AG09319 (cell line): ENCODE measurements around the gene ZNF839.
A peak's percentile ranks its signal among the peaks of the same experiment; 100 is the strongest.

Experiments used
- DNase-seq: peaks from one replicate; pipeline ENCODE4 v3.0.0-alpha.2; 2010; ENCODE audit warnings: low read depth; ENCODE audit errors: extremely low read depth
- TF ChIP-seq, protein P1 (sequence below): IDR thresholded peaks from 2 replicates; pipeline ENCODE4 v1.5.1; 2011; ENCODE audit warnings: low read depth, mild to moderate bottlenecking, inconsistent platforms, low read length, moderate library complexity

Gene ZNF839

DNA sequence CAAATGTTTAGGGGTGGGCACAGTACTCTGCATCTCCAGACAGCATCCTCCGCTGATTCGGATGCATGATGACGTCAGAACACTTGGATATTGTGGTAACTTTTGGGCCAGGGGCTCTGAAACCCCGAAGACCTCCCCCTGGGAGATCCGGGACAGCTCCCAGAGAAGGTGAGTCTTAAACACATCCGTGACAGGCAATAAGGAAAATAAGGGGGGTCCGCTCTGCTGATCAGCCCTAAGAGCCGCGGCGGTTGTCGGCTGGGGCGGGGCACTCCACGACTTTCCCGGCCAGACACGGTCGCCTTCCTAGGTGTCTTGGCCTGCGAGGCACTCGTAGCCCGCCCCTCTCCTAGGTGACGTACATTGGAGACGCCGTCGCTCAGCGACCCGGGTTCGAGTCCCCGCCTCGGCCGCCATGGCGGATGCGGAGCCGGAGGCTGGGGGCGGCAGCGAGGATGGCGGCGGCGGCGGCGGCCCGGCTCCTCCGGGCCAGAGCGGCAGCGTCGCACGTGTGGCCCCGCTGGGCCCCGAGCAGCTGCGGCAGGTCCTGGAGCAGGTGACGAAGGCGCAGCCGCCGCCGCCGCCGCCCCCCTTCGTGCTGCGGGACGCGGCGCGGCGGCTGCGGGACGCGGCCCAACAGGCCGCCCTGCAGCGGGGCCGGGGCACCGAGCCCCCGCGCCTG is at the start of gene ZNF839:
Gene ZNF839 (plus strand): TSS at position 396 of the 682 bp plus-strand sequence. CDS start 20 bp downstream, at position 416.
- DNase-seq: peak; percentile 77
- TF ChIP-seq, protein P1, sequence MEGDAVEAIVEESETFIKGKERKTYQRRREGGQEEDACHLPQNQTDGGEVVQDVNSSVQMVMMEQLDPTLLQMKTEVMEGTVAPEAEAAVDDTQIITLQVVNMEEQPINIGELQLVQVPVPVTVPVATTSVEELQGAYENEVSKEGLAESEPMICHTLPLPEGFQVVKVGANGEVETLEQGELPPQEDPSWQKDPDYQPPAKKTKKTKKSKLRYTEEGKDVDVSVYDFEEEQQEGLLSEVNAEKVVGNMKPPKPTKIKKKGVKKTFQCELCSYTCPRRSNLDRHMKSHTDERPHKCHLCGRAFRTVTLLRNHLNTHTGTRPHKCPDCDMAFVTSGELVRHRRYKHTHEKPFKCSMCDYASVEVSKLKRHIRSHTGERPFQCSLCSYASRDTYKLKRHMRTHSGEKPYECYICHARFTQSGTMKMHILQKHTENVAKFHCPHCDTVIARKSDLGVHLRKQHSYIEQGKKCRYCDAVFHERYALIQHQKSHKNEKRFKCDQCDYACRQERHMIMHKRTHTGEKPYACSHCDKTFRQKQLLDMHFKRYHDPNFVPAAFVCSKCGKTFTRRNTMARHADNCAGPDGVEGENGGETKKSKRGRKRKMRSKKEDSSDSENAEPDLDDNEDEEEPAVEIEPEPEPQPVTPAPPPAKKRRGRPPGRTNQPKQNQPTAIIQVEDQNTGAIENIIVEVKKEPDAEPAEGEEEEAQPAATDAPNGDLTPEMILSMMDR: no peak

DNA sequence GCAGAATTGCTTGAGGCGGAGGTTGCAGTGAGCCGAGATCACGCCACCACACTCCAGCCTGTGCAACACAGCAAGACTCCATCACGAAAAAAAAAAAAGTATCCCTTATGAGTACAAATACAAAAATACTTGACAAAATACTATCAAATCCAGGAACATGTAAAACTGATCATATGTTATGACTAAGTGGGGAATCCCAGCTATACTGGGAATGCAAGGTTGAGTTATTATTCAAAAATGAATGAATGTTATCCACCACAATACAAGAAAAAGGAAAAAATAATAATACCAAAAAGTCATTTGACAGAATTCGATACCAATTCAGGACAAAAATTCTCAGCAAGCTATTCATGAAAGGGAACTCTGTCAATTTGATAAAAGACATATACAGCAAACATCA is 47.2 kb upstream of the ZNF839 start:
- no peak for DNase-seq
- TF ChIP-seq, protein P1: no peak

DNA sequence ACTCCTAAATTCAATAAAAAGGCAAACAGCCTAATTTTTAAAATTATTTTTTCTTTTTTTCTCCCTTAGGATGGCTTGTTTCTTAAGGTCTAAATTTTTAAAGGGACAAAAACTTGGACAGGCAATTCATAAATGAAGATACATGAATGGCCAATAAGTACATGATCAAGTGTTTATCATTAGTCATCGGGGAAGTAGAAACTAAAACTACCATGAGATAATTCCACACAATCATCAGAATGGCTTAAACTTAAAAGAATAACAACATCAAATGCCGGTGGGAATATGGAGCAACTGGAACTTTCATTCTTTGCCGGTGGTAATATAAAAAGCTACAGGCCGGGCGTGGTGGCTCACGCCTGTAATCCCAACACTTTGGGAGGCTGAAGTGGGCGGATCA is 43.7 kb upstream of the ZNF839 start:
- TF ChIP-seq, protein P1: no peak
- DNase-seq: no peak

DNA sequence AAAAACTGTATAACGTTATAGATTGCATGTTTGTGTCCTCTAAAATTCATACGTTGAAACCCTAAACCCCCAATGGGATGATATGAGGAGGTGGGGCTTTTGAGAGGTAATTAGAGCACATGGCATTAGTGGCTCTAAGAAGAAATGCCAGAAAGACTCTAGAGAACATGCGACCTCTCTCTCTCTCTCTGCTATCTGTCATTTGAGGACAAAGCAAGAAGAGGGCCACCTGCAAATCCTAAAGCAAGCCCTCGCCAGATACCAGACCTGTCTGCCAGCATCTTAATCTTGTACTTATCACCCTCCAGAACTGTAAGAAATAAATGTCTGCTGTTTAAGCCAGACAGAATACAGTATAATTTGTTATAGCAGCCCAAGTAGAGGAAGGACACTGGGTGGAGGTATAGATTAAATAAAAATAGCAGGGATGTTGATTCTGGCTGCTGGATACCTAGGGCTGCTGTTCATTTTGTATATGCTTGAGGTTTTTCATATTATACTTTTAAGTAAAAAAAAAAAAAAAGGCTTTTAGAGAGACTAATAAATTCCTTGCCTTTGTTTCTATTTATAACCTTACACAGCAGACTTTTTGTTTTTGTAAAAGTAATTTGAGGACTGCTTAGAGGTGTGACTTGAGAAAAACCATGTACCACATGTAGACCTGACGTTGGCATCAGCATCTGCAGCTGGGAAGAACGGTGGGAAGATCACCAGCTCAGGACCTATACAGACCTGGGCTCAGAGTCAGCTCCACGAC is 41.5 kb upstream of the ZNF839 start:
- DNase-seq: no peak
- TF ChIP-seq, protein P1: no peak

DNA sequence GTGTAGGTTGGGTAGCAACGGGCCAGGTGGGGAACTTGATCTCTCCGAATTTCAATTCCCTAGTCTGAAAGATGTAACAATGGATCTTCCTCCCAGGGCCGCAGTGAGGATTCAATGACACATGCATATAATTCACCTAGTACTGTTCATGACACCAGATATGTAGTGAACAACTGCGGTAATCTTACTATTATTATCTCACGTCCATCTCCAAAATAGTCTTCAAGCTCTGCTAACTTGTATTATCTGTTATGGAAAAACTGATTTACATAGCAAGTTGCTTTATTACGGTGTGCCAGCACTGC is 41.0 kb upstream of the ZNF839 start:
- no peak for DNase-seq
- TF ChIP-seq, protein P1: no peak

DNA sequence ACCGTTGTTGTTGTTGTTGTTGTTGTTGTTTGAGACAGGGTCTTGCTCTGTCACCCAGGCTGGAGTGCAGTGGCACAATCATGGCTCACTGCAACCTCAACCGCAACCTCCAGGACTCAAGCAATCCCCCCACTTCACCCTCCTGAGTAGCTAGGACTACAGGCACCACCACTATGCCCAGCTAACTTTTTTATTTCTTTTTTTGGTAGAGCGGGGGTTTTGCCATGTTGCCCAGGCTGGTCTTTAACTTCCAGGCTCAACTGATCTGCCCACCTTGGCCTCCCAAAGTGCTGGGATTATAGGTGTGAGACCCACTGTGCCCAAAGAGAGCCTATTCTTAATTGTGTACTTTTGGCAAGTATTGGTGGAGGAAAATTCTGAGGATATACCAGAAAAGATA is 40.3 kb upstream of the ZNF839 start:
- no peak for DNase-seq
- TF ChIP-seq, protein P1: no peak

DNA sequence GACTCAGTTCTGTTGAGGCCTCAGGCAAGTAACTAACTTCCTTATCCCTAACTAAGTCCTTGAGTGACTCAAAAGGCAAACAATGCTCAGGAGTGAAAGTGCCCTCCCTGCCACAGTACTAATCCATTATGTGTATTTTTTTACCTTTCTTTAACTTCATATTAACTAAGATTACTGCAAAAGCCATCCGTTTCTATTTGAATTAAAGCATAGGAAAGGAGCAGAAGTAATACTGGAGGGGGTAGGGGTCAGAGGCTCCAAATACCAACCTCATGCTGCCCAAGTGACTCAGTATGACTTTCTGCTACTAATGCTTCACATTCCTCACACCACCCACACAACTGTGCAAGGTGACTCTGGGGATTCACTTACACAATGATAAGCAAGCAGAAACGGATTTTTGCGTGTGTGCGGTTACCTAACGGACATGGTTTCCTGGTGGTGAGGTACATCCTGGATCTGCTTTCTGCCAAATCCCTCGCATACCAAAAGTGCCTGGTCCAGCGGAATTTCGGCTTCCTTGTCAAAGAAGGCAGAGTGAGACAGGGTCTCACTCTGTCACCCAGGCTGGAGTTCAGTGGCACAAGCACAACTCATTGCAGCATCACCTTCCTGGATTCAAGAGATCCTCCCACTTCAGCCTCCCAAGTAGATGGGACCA is 39.7 kb upstream of the ZNF839 start:
- peak; percentile 76 for DNase-seq
- TF ChIP-seq, protein P1: no peak
